ENCODE data around the gene GATAD2B.

GATAD2B gene

DNA sequence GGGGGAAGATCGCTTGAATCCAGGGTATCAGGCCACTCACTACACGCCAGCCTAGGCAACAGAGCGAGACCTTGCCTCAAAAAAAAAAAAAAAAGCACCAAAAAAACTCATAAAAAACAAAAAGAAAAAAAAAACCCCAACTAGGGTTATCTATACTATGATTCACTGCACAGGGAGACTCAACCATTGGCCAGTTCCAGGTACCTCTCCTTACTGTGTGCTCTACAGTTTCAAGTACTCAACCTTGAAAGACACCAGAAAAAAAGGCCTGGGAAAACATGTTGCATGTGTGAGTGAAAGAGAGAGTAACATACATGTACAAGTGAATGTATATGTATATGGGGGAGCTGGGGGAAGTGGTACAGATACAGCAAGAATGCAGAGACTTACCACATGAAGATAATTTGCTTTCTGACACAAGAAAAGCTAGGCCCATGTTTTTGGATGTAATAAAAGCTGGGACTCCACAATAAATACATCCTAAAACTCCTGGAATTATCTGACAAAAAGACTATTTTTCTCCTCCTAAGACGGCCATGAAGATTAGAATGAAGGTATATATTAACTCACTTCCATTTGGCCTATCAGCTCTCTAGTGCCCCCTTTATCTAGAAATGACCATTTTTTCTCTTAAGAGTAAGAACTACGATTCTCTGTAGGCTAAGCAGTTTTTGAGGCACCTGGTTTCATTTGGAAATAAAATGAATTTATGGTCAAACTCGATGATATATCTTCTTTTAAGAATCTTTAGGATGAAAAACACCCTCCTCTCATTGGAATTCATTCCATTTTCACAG is 95.4 kb downstream of the GATAD2B start:
- no peak for DNase-seq

GRCh38 chr1:153818876-153819275 is 103.9 kb downstream of the GATAD2B start:
- no peak for DNase-seq

DNA sequence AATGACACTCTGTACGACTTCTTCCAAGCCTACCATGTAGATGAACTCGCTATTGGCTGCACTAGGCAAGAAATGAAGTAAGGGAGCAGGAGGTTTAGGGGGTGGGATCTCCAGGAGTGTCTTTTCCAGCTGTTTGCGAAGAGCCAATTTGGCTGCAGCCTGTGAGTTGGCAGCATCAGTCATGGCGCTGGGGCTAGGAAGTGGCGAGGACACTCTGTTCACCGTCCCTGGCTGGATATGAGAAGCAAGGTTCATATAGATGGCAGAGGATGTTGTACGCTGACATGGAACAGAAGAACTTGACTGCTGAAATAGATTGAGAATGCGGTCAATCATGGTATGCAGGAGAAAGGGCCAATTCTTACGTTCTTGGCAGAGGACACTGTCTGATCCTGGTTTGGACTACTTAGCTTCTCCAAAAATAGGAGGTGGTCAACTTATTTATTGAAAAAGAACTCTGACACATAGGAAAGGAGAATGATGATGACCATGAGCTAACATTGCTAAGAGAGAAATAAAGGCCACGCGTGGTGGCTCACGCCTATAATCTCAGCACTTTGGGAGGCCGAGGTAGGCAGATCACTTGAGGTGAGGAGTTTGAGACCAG is 106.4 kb downstream of the GATAD2B start:
- DNase-seq = no peak

DNA sequence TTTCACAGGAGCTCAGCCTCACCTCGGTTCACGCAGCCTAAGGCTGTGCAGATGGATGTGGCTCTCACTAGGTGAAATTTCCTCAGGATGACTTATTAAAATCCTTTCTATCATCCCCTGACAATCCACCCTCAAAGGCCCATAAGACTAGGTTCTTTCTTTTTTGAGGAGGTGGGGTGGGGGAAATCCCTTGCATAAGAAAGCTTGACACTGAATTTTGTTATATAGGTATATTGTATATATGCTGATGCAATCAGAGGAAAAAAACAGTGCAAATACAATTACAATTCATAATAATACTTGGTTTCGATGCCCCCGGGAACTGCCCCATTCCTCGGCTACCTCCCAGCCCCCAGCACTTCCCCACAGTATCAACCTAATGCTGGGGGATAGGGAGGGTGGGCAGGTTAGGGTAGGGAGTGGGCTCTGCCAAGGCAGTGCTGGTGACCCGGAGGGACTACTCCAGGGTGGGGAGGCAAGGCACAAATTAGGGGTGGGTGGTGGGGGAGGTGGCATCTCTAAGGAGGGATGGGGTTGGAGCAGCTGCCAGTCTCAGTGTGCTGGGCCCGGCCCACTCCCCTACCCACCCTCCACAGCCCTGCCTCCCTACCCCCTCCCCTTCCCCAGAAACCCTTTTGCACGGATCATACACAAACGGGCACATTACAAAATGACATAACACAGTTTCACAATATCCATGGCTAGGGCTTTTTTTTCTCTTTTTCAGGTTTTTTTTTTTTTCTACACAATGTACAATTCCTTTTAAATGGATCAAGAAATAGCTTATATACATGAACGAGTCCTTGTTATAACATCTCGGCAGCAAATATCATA is 116.7 kb downstream of the GATAD2B start:
- no peak for DNase-seq

DNA sequence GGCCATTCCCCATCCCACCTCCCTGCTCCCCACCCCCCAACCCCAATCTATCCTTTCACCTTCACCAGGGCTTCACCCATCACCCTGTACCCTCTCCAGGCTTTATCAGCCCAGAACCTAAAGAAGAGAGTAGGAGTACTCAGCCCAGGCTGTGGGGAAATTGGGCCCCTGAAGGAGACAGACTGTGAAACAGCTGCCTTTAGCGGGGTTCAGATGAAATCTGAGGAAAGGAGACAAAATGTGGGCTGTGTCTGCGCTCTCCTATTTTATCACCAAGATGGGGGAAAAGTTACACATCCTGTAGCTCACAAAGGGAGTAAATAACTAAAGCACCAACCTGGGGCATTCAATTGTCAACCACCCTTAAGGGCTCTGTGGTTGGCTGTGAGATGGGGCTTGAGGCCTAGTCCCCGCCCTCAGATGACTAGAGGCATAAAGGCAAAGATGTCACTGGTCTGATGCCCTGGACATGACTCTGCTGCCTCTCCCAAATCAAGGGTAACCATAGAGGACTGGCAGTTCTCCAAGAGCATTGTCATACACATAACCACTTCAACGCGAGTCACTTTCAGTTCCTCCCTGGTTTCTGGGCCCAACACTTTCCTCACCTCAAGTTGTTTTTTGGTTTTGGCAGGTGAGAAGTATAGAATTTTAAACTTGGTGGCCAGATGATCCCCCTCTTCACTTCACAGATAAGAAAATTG is 117.6 kb downstream of the GATAD2B start:
- DNase-seq = no peak

DNA sequence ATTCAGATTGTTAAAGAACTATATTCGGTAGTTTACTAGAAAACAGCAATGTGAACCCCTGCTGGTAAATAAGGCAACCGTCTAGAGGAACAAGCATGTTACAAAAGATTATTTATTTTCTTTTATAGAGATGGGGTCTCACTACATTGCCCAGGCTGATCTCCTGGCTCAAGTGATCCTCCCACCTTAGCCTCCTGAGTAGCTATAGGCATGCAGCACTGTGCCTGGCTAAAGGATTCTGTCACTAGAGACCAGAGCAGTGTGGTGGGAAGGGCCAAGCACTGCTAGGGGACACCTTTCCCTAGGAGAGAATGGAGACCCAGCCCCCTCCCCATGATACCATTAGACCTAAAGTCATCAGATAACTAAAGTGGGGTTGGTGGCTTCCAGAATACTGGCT is 118.7 kb downstream of the GATAD2B start:
- DNase-seq = no peak

GRCh38 chr1:153803470-153804056 is 119.2 kb downstream of the GATAD2B start:
- no peak for DNase-seq

DNA sequence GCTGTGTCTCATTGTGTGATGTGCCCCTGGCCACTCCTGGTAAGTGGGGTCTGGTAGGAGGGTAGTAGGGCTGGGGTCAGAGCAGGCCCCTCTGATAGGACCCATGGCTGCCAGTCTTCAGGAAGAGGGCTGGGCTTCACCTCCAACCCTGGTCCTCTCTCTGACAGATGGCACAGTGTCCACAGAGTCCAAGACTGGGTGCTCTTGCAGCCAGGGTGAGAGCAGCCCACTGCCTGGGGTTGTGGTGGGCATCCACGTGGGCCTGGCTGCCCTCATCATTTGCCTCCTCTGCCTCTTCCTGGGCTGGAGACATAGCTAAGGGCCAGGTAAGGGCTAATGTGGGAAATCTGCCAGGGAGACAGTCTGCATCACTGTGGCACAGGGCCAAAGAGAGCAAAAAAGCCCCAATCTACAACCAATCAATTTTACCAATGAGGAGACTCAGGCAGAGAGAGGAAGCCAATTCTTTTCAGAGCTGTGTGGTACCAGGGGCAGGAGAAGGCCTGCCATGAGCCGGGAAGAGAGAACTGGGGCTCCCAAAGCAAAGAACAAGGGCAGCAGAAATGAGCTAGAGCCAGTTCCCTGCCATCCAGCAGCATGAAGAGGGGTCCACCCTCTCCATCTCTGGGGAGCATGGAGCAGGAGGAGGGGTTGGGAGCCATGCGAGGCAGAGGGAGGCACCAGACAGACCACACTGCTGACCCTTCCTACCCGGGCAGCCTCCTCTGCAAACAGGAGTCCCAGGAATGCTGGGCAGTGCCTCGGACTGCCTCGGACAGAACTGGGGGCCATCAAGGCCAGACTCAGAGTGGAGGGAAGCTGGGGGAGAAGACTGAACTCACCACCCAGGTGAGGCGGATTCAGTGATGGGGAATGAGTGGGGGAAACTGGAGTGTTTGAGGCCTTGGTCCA is 120.7 kb downstream of the GATAD2B start:
- DNase-seq = no peak

DNA sequence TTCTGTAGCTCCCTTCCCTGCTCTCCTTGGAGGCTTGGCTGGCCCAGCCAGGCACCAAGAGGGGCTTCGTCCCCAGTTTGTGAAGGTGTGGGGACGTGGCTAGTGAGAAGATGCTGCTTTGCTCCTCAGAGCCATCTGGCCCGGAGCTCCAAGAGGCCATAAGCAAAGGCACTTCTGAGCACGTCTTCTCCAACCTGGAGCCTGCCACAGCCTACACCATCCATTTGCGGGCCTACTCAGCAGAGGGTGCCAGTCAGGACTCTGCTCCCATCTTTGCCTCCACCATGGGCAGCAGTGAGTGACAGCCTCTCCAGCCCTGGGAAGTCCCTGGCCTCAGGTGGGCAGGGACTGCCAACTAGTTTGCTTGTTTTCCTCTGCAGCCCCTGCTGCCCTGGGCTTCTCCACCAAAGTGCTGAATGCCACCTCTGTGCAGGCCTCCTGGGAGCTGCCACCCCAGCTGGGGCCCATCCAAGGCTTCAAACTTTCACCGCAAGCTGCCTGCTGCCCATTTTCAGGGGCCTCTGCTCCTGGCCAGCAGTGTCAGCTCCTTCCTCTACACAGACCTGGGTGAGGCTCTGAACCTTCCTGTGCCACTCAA is 121.6 kb downstream of the GATAD2B start:
- DNase-seq = no peak

DNA sequence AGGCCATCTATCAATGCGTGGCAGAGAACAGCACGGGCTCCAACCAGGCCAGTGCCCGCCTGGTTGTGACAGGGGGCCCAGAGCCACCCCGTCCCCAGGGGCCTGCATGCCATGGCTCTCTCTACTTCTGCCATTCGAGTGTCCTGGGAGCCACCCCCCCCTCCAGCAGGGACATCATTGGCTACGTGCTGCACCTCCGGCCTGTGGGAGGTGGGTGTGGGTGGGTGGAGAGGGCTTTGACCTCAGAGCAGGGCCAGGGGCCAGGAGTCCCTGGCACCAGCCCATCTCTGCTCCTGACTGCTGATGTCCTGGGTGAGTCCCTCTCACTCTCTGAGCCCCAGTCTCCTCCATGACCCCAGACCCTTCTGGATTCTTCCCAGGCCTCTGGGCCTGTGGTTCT is 122.3 kb downstream of the GATAD2B start:
- DNase-seq = no peak

- no peak for DNase-seq
These were observed 123.0 kb downstream of the GATAD2B start for GRCh38 chr1:153799566-153800465.

GRCh38 chr1:153799016-153799415 is 123.8 kb downstream of the GATAD2B start:
- no peak for DNase-seq

GRCh38 chr1:153798468-153798780 is 124.3 kb downstream of the GATAD2B start:
- no peak for DNase-seq

- DNase-seq = peak; percentile 87
These were observed 125.7 kb downstream of the GATAD2B start for GRCh38 chr1:153796786-153797659.

- no peak for DNase-seq
These were observed 126.6 kb downstream of the GATAD2B start for GRCh38 chr1:153795934-153796785.

DNA sequence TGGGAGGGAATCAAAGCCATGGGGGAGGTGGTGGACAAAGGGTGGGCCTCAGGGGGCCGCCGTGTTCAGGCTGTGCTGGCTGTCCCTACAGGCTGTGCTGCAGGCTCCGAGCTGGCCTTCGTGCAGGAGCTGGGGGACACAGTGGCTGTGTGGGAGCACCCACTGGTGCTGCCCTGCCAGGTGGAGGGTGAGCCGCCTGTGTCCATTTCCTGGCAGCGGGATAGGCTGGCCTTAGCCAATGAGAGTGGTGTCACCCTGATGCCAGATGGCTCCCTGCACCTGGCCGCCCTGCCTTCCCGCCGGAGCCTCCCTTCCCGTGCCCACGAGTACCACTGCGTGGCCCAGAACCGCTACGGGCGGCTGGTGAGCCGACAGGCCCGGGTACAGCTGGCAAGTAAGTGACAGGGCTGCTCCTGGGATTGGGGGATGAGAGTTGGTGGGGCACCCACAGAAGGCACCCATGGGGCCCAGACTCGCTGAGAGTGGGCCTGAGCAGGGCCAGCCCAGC is 127.4 kb downstream of the GATAD2B start:
- no peak for DNase-seq

GRCh38 chr1:153794624-153795329 is 128.0 kb downstream of the GATAD2B start:
- peak; percentile 56 for DNase-seq

Data from islet precursor cell (in vitro differentiated cells).